GM12878 (cell line): ENCODE measurements around the gene MIEN1.

Experiments used
- ASH2L ChIP-seq: fragments of 300-600, 200-600 bp; sonication (generic); IDR thresholded peaks from 2 replicates; pipeline ENCODE4 v1.6.1; 2017; ENCODE audit warnings: low read depth, mild to moderate bottlenecking, borderline replicate concordance
- CEBPB ChIP-seq, 2 experiments: fragments of 150-350 bp in 1 of 2; IDR thresholded peaks; 2 replicates each; pipeline ENCODE4 v1.6.1; 2012 to 2014; ENCODE audit warnings: low read depth in 2 of 2, low read length in 2 of 2, borderline replicate concordance in 1 of 2, inconsistent platforms in 1 of 2
- DPF2 ChIP-seq: fragments of 450-650 bp; IDR thresholded peaks from 2 replicates; pipeline ENCODE4 v1.6.1; 2017; ENCODE audit warnings: mild to moderate bottlenecking
- EED ChIP-seq: sonication (generic); IDR thresholded peaks from 2 replicates; pipeline ENCODE4 v1.6.1; 2016; ENCODE audit warnings: antibody characterized with exemption, low read depth
- EP300 ChIP-seq, 2 experiments: fragments of 150-350 bp in 1 of 2; IDR thresholded peaks; 2 replicates each; pipeline ENCODE4 v1.6.1; 2011 to 2012; ENCODE audit warnings: low read depth in 2 of 2, low read length in 2 of 2, borderline replicate concordance in 1 of 2, improper control_type of control experiment in 1 of 2, inconsistent platforms in 1 of 2; ENCODE audit not compliant: control insufficient read depth in 1 of 2
- HDAC2 ChIP-seq: fragments of 200-600 bp; sonication (generic); IDR thresholded peaks from 2 replicates; pipeline ENCODE4 v1.6.1; 2017
- MXI1 ChIP-seq: fragments of 150-350 bp; IDR thresholded peaks from 2 replicates; pipeline ENCODE4 v1.6.1; 2011; ENCODE audit warnings: low read depth, mild to moderate bottlenecking, inconsistent platforms, low read length, improper control_type of control experiment
- PML ChIP-seq: IDR thresholded peaks from 2 replicates; pipeline ENCODE4 v1.6.1; 2012; ENCODE audit warnings: low read length, inconsistent platforms
- POLR2A ChIP-seq: IDR thresholded peaks from 2 replicates; pipeline ENCODE4 v1.6.1; 2011; ENCODE audit warnings: low read depth, mild to moderate bottlenecking, low read length
- ZZZ3 ChIP-seq: IDR thresholded peaks from 2 replicates; pipeline ENCODE4 v1.6.1; 2011; ENCODE audit warnings: low read depth; ENCODE audit not compliant: control insufficient read depth, insufficient read length
- TF ChIP-seq, protein P1 (sequence below): fragments of 450-650 bp; formaldehyde crosslinking; IDR thresholded peaks from 2 replicates; pipeline ENCODE4 v1.4.0; 2022; ENCODE audit warnings: mild to moderate bottlenecking, moderate library complexity
- TF ChIP-seq, protein P2 (sequence below), 3 experiments: IDR thresholded peaks in 2 of 3; conservative IDR thresholded peaks in 1 of 3; 2 replicates each; pipeline ENCODE4 v1.5.1; 2011; ENCODE audit warnings: low read depth in 3 of 3, low read length in 3 of 3, mild to moderate bottlenecking in 3 of 3, control low read depth in 2 of 3, moderate library complexity in 2 of 3, inconsistent platforms in 1 of 3, mixed read lengths in 1 of 3; ENCODE audit not compliant: control insufficient read depth in 2 of 3, insufficient read depth in 1 of 3; ENCODE audit errors: extremely low read depth in 1 of 3
- TF ChIP-seq, protein P3 (sequence below): IDR thresholded peaks from 2 replicates; pipeline ENCODE4 v1.6.1; 2012; ENCODE audit warnings: low read length, inconsistent platforms

DNA sequence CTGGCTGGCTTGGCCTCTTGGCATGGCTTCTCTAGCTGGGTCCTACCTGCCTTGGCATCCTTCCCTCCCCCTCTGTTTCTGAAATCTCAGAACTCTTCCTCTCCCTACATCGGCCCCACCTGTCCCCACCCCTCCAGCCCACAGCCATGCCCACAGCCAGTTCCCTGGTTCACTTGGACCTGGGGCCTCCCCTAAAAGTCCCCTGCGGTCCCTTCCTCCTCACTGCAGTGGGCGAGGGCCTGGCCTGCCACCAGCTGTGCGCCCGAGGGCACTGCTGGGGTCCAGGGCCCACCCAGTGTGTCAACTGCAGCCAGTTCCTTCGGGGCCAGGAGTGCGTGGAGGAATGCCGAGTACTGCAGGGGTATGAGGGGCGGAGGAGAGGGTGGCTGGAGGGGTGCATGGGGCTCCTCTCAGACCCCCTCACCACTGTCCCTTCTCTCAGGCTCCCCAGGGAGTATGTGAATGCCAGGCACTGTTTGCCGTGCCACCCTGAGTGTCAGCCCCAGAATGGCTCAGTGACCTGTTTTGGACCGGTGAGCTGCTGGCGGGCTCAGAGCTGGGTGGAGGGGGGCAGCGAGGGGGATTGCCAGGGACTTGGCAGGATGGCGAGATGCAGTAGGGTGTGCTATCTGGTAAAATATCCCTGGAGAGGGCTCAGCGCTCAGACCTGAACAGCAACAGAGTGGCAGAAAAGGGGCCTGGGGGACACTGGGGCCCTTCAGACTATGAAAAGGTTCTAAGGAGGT lies 14.1 kb downstream of the MIEN1 start:
- TF ChIP-seq, protein P1, sequence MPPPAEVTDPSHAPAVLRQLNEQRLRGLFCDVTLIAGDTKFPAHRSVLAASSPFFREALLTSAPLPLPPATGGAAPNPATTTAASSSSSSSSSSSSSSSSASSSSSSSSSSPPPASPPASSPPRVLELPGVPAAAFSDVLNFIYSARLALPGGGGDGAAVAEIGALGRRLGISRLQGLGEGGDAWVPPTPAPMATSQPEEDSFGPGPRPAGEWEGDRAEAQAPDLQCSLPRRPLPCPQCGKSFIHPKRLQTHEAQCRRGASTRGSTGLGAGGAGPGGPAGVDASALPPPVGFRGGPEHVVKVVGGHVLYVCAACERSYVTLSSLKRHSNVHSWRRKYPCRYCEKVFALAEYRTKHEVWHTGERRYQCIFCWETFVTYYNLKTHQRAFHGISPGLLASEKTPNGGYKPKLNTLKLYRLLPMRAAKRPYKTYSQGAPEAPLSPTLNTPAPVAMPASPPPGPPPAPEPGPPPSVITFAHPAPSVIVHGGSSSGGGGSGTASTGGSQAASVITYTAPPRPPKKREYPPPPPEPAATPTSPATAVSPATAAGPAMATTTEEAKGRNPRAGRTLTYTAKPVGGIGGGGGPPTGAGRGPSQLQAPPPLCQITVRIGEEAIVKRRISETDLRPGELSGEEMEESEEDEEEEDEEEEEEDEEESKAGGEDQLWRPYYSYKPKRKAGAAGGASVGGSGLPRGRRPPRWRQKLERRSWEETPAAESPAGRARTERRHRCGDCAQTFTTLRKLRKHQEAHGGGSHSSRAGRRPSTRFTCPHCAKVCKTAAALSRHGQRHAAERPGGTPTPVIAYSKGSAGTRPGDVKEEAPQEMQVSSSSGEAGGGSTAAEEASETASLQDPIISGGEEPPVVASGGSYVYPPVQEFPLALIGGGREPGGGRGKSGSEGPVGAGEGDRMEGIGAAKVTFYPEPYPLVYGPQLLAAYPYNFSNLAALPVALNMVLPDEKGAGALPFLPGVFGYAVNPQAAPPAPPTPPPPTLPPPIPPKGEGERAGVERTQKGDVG (CRISPR knock-in tag): no peak
- TF ChIP-seq, protein P2, sequence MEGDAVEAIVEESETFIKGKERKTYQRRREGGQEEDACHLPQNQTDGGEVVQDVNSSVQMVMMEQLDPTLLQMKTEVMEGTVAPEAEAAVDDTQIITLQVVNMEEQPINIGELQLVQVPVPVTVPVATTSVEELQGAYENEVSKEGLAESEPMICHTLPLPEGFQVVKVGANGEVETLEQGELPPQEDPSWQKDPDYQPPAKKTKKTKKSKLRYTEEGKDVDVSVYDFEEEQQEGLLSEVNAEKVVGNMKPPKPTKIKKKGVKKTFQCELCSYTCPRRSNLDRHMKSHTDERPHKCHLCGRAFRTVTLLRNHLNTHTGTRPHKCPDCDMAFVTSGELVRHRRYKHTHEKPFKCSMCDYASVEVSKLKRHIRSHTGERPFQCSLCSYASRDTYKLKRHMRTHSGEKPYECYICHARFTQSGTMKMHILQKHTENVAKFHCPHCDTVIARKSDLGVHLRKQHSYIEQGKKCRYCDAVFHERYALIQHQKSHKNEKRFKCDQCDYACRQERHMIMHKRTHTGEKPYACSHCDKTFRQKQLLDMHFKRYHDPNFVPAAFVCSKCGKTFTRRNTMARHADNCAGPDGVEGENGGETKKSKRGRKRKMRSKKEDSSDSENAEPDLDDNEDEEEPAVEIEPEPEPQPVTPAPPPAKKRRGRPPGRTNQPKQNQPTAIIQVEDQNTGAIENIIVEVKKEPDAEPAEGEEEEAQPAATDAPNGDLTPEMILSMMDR (IDR thresholded peaks at IDR 0.05 in 2 of 3, conservative IDR thresholded peaks at IDR 0.05 in 1 of 3; ENCODE audit: control insufficient read depth in 2 of 3, extremely low read depth in 1 of 3, insufficient read depth in 1 of 3, low read depth in 3 of 3, low read length in 3 of 3): no peak
- TF ChIP-seq MXI1 (no peak), ZZZ3 (no peak), DPF2 (no peak), CEBPB (IDR thresholded peaks at IDR 0.05; ENCODE audit: borderline replicate concordance in 1 of 2, low read depth in 2 of 2, low read length in 2 of 2) (no peak), HDAC2 (no peak), POLR2A (no peak), ASH2L (no peak), PML (no peak), EP300 (IDR thresholded peaks at IDR 0.05; ENCODE audit: borderline replicate concordance in 1 of 2, control insufficient read depth in 1 of 2, low read depth in 2 of 2, low read length in 2 of 2) (no peak), EED (no peak)
- TF ChIP-seq, protein P3, sequence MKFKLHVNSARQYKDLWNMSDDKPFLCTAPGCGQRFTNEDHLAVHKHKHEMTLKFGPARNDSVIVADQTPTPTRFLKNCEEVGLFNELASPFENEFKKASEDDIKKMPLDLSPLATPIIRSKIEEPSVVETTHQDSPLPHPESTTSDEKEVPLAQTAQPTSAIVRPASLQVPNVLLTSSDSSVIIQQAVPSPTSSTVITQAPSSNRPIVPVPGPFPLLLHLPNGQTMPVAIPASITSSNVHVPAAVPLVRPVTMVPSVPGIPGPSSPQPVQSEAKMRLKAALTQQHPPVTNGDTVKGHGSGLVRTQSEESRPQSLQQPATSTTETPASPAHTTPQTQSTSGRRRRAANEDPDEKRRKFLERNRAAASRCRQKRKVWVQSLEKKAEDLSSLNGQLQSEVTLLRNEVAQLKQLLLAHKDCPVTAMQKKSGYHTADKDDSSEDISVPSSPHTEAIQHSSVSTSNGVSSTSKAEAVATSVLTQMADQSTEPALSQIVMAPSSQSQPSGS: no peak
